H54 (cell line): Measurements from ENCODE around the gene APOE.
A peak's percentile ranks its signal among the peaks of the same experiment; 100 is the strongest.

Experiments
- DNase-seq: peaks from one replicate; pipeline ENCODE4 v3.0.0; 2011; ENCODE audit warnings: low spot score, mixed read lengths; ENCODE audit not compliant: insufficient read length
- FAIRE-seq: peaks from 3 replicates; lab custom pipeline; 2011; peaks lifted over from hg19 to GRCh38; lab: Jason Lieb, UNC
- POLR2A ChIP-seq: IDR thresholded peaks from 2 replicates; pipeline ENCODE4 v1.6.1; 2011; ENCODE audit warnings: low read depth, mild to moderate bottlenecking, low read length

The APOE gene

GRCh38 chr19:44943801-44944249 lies 38.2 kb downstream of the APOE start:
- DNase-seq (no peak), FAIRE-seq (no peak)
- no peak for TF ChIP-seq POLR2A

- no peak for FAIRE-seq
- DNase-seq, result no peak
- no peak for TF ChIP-seq POLR2A
Measured at GRCh38 chr19:44947041-44947581, 41.5 kb downstream of the APOE start.

DNA sequence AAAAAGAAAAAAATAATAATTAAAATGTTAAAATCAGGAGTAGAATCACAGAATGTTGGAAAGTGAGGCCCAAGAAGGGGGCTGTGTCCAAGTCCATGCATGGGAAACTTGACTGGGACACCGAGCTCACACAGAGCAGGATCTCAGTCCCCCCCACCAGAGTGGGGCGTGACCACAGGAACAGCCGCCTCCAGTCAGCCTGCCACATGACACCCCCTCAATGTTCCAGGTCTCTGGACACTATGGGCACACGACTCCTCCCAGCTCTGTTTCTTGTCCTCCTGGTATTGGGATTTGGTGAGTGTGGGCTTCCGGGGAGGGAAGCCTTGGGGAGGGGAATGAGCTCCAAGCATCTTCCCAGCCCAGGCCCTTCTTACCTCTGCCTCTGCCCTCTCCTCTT lies 42.6 kb downstream of the APOE start:
- DNase-seq (no peak), FAIRE-seq (no peak)
- TF ChIP-seq POLR2A, result no peak

DNA sequence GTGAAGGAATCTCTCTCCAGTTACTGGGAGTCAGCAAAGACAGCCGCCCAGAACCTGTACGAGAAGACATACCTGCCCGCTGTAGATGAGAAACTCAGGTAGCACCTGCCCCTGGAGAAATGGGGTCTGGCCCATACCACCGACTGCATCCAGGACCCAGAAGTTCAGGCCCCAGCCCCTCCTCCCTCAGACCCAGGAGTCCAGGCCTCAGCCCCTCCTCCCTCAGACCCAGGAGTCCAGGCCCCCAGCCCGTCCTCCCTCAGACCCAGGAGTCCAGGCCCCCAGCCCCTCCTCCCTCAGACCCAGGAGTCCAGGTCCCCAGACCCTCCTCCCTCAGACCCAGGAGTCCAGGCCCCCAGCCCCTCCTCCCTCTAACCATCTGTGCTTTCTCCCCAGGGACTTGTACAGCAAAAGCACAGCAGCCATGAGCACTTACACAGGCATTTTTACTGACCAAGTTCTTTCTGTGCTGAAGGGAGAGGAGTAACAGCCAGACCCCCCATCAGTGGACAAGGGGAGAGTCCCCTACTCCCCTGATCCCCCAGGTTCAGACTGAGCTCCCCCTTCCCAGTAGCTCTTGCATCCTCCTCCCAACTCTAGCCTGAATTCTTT lies 43.3 kb downstream of the APOE start:
- TF ChIP-seq POLR2A, result no peak
- FAIRE-seq (no peak), DNase-seq (no peak)

DNA sequence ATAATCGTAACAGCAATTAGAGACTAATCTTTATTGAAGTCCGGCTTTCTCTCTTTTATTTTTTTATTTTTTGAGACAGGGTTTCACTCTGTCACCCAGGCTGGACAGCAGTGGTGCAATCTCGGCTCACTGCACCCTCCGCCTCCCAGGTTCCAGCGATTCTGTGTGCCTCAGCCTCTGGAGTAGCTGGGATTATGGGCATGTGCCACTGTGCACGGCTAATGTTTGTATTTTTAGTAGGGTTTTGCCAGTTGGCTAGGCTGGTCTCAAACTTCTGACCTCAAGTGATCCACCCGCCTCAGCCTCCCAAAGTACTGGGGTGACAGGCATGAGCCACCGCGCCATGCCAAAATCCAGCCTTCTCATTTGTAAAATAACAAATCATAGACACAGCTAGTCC lies 44.0 kb downstream of the APOE start:
- FAIRE-seq (no peak), DNase-seq (no peak)
- TF ChIP-seq POLR2A, result no peak

- FAIRE-seq (no peak), DNase-seq (peak; percentile 58)
- no peak for TF ChIP-seq POLR2A
Measured at GRCh38 chr19:44951179-44952159, 45.9 kb downstream of the APOE start.

DNA sequence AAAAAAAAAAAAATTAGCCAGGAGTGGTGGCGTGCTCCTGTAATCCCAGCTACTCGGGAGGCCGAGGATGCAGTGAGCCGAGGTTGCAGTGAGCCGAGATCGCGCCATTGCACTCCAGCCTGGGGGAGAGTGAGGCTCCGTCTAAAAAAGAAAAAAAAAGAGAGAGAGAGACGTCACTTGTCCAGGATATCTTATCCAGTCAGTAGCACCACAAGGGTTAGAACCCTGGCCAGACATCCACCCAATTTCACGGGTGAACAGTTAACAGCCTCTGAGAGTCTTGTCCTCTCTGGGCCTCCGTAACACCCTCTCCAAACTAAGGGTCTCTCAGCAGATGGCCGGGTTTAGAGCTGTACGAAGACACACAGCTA lies 48.7 kb downstream of the APOE start:
- no peak for FAIRE-seq
- TF ChIP-seq POLR2A, result no peak

GRCh38 chr19:44954649-44955504 lies 49.3 kb downstream of the APOE start, which contains the start of gene CLPTM1:
TSS of gene CLPTM1 (plus strand) at chr19:44955380. CDS start at chr19:44955396, 16 bp downstream.
- peak; percentile 92 for DNase-seq
- peak; percentile 41 for FAIRE-seq
- TF ChIP-seq POLR2A, result peak; percentile 54

More for the DNA sequence above, 48.7 kb downstream of the APOE start:
- no peak for DNase-seq

DNA sequence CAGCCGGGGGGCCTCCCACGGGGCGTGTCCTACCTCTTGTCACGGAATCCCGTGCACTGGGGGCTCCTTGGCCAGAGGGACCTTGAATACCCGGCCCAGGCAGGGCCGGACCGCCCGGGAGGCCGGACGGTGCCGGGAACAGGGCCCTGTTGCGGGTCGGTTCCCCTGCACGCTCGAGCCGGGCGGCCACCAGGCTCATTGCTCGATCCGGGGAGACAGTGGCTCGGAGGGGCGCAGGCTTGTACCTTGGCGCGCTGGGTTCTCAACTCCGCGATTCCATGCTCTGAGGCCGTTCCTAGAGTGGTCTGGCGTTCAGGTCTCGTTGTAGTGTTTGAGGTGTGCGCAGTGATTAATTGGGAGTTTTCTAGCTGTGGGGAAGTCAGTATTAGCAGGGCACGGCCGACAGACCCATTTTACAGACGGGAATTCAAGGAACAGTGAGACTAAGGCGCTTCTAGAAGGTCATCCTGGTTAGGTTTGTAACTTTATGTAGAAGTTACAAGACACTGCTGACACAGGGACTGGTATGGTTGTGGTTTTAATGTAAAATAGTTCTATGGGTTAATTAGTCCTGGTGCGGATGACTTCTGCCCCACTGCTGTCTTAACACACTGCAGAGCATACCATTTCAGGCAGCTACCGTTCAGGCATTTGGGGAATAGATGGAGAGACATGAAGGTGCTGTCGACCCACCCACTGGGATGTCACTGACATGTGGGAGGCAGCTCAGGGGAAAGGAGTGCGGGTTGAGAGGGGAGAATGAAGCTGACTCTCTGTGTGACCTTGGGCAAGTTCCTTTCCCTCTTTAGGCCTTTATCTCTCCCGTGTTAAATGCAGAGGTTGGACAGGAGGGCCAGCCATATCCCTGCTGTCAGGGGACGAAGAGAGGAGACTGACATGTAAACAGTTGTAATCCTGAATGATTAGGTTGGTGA lies 50.2 kb downstream of the APOE start:
- no peak for FAIRE-seq
- no peak for DNase-seq
- TF ChIP-seq POLR2A, result no peak

DNA sequence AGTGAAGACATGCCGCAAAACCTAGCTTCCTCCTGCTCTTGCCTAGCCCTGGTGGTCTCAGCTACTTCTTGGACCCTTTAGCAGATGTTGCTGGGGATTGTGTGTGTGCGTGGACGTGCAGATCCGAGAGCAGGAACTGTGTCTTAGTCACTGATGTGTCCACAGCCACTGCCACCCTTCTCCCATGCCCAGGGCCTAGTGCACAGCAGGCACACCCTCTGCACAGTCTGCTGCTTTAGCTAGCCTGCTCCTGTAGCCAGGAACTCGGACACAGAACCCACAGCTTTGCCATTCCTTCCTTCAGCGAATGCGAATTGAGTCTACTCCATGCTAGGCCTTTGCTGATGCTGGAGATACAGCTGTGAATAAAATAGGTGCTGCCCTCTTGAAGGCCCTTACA lies 51.9 kb downstream of the APOE start:
- DNase-seq (no peak), FAIRE-seq (no peak)
- no peak for TF ChIP-seq POLR2A

DNA sequence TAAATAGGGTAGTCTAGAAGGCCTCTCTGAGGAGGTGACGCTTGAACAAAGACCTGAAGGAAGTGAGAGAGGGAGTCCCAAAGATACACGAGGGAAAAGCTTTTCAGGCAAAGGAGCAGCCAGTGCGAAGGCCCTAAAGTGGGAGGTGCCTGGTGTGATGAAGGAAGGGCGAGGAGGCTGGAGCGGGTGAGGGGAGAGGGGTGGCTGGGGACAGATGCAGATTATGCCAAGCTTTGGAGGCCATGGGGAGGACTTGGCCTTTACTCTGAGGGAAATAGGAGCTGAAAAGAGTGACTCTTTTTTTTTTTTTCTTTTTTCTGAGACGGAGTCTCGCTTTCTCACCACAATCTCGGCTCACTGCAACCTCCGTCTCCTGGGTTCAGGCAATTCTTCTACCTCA lies 52.5 kb downstream of the APOE start:
- TF ChIP-seq POLR2A, result no peak

More for the DNA sequence above, 52.5 kb downstream of the APOE start:
- no peak for DNase-seq
- FAIRE-seq, result no peak
